ENCODE measurements around the gene KLK10. TPM values are rescaled to one million over a fixed set of nuclear protein-coding genes. Genes with fewer than 3 reads are reported as not detected.

The KLK10 gene
- total RNA-seq, 4 donors from 2014 or later: 73.4 to 816 (median 310) TPM

GRCh38 chr19:51047031-51047335 lies 27.5 kb upstream of the KLK10 start:
- Histone ChIP-seq H3K4me3 (no peak overlapping the region), H3K27ac (peak overlapping the region in 3 of 4 donors; percentile 13 to 67 (median 42)), H3K9me3 (no peaks in the 10 kb centered on the region), H3K27me3 (peaks cover 0 to under 1% (median 0%) of the 10 kb centered on the region in 4 donors), H3K36me3 (no peaks in the 10 kb centered on the region), H3K4me1 (peaks cover 0 to 16% (median 0%) of the 10 kb centered on the region in 3 donors)
- TF ChIP-seq CTCF (IDR thresholded peaks at IDR 0.05) (no peak), POLR2A (IDR thresholded peaks at IDR 0.05) (no peak)
- 3 to 5% methylated on average over 3 to 4 of the region's 4 CpGs for WGBS, 2 donors
- no peak for DNase-seq
- intact Hi-C loops (cut with DNase I): no loop called here

- no peaks in the 10 kb centered on the region for H3K9me3 ChIP-seq
- intact Hi-C loops (cut with DNase I): no loop called here
- H3K36me3 ChIP-seq: no peaks in the 10 kb centered on the region
- no peak overlapping the region for H3K27ac ChIP-seq
- 83 to 85% methylated on average over 11 of the region's 11 CpGs for WGBS, 2 donors
- H3K4me1 ChIP-seq: peaks cover 0 to 7% (median 0%) of the 10 kb centered on the region in 3 donors
- H3K4me3 ChIP-seq: no peak overlapping the region
- no peaks in the 10 kb centered on the region for H3K27me3 ChIP-seq
- DNase-seq: no peak
- no peak for TF ChIP-seq POLR2A (IDR thresholded peaks at IDR 0.05)
- TF ChIP-seq CTCF (IDR thresholded peaks at IDR 0.05): no peak
Measured at GRCh38 chr19:51044327-51044726, 24.8 kb upstream of the KLK10 start.

GRCh38 chr19:51043497-51043896 lies 24.0 kb upstream of the KLK10 start:
- H3K4me1 ChIP-seq: peaks cover 0 to 11% (median 0%) of the 10 kb centered on the region in 3 donors
- no peaks in the 10 kb centered on the region for H3K9me3 ChIP-seq
- H3K36me3 ChIP-seq: no peaks in the 10 kb centered on the region
- WGBS, 2 donors: 76 to 85% methylated on average over 9 of the region's 9 CpGs
- no peak overlapping the region for H3K4me3 ChIP-seq
- no peak for TF ChIP-seq CTCF (IDR thresholded peaks at IDR 0.05)
- TF ChIP-seq POLR2A (IDR thresholded peaks at IDR 0.05): no peak
- DNase-seq: no peak
- H3K27ac ChIP-seq: no peak overlapping the region
- no peaks in the 10 kb centered on the region for H3K27me3 ChIP-seq
- intact Hi-C loops (cut with DNase I): no loop called here

GRCh38 chr19:51040151-51040550 lies 20.6 kb upstream of the KLK10 start:
- H3K4me3 ChIP-seq: no peak overlapping the region
- no peak for DNase-seq
- peaks cover 0 to 4% (median 0%) of the 10 kb centered on the region in 4 donors for H3K27me3 ChIP-seq
- H3K4me1 ChIP-seq: peaks cover 0 to 16% (median 0%) of the 10 kb centered on the region in 3 donors
- no peaks in the 10 kb centered on the region for H3K9me3 ChIP-seq
- H3K27ac ChIP-seq: no peak overlapping the region
- WGBS, 2 donors: 86 to 87% methylated on average over 6 of the region's 6 CpGs
- no peak for TF ChIP-seq POLR2A (IDR thresholded peaks at IDR 0.05)
- no peak for TF ChIP-seq CTCF (IDR thresholded peaks at IDR 0.05)
- intact Hi-C loops (cut with DNase I): no loop called here
- no peaks in the 10 kb centered on the region for H3K36me3 ChIP-seq

- DNase-seq: no peak
- 61 to 65% methylated on average over 9 of the region's 9 CpGs for WGBS, 2 donors
- Histone ChIP-seq H3K36me3 (no peaks in the 10 kb centered on the region), H3K4me3 (no peak overlapping the region), H3K4me1 (peaks cover 0 to 26% (median 0%) of the 10 kb centered on the region in 3 donors), H3K27ac (no peak overlapping the region), H3K27me3 (peaks cover 0 to 12% (median 0%) of the 10 kb centered on the region in 4 donors), H3K9me3 (no peaks in the 10 kb centered on the region)
- TF ChIP-seq POLR2A (IDR thresholded peaks at IDR 0.05): no peak
- no peak for TF ChIP-seq CTCF (IDR thresholded peaks at IDR 0.05)
- intact Hi-C loops (cut with DNase I): no loop called here
Measured at GRCh38 chr19:51036519-51036918, 17.0 kb upstream of the KLK10 start.
